Activated T-cell treated with anti-CD3 and anti-CD28 coated beads for 48 hours (primary cell): Measurements from ENCODE around the gene CHRNA7.
"Not testable (repeated sequence)": the region's sequence is repeated elsewhere in the genome, so short reads cannot be mapped to it uniquely, and the experiment has no call there.

ENCODE experiments used
- DNase-seq: peaks from one replicate; pipeline ENCODE4 v3.0.0-alpha.2; 2020; ENCODE audit warnings: low read depth

CHRNA7 gene

DNA sequence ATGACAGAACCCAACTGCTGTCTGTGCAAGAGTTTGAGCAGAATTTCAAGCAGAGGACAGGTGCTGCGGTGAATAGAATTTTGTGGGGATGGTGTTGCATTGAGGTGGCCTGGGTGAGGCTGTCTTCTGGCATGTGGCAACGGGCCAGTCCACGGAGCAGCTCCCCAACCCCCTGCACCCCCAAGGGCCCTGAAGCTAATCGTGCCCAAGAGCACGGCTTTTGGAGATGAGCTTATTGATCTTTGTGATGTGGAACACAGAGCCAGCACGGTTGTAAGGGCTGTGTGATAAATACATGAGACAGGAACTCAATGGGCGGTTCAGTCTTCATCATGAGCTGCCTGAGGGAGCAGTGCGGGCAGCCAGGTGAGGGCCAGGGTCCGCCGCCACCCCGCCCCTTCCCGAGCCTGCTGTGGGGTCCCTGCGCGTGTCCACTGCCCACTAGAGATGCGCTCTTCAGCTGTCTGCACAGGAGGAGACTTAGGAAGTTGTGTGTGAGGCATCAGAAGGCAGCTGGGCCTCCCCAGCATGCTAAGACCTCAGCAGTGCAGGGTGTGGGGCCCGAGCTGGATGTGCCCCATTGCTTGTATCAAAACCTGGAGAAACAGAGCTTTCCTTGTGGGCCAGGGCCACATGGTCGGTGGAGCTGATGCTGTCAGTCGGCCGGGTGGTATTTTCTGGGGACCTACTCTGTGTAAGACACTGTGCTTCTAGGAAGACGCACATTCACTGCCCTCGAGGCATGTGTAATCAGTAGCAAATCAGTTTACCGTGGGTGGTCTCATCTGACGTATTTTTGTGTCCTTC lies 90.5 kb downstream of the CHRNA7 start:
- no peak for DNase-seq

GRCh38 chr15:32121384-32121695 lies 91.0 kb downstream of the CHRNA7 start:
- DNase-seq, result no peak

GRCh38 chr15:32122013-32122412 lies 91.7 kb downstream of the CHRNA7 start:
- no peak for DNase-seq

DNA sequence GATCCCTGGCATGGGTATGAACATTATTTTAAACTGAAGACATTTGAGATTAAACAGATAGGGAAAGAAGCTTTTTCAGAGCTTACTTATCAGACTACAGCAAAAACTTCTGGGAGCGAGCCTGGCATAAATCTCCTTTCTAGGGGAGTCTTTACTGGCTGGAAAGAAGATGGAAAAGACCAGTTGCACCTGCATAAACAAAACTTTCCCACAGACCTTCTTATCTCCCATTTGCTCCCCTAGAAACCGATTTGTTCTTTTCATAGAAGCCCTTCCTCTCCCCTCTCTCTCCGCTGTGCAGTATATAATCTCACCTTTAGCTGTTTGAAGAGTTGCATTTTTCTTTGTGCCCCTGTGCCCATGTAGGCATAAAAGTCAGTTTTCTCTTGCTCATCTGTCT lies 93.2 kb downstream of the CHRNA7 start:
- DNase-seq, result no peak

- no peak for DNase-seq
These were observed 94.4 kb downstream of the CHRNA7 start for GRCh38 chr15:32124726-32125125.

DNA sequence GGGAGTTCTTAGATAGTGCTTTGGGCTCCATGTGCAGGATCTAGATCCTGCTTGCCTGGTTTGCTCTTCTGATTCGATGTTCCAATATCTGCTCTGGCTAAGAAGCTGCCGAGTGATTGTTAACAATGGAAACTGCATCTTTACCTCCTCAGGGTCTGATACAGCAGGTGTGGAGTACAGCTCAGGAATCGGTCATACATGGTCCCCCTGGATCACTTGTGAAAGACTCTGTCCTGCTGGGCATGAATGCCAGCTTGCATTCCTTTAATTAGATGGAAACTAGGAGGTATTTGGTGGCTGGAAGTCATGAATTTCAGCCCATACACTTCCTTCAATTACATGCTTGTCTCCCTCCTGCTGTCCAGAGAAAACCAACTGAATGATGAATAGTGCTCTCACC lies 95.3 kb downstream of the CHRNA7 start:
- DNase-seq, result no peak

GRCh38 chr15:32129815-32130214 lies 99.5 kb downstream of the CHRNA7 start:
- DNase-seq, result no peak

GRCh38 chr15:32130823-32131222 lies 100.5 kb downstream of the CHRNA7 start:
- DNase-seq, result no peak

DNA sequence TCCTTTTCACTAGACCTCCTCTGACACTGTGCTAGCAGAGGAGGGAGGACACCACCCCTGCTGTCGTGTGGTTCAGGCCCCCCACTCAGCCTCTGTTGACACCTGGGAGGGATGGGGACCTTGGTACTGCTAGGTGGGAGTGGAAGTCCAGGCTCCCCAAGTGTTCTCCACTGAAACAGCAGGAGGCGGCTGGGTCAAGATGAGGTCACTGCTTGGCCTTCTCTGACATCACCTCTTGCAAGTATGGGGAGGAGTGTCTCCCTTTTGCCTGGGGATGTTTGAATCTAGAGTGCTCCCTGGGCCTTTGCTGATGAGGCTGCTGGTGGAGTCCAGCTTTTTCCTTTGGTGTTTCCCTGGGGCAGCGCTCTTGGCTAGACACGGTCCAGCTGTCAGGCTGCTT lies 101.5 kb downstream of the CHRNA7 start:
- DNase-seq, result no peak

- DNase-seq, result no peak
These were observed 102.5 kb downstream of the CHRNA7 start for GRCh38 chr15:32132859-32133258.

DNA sequence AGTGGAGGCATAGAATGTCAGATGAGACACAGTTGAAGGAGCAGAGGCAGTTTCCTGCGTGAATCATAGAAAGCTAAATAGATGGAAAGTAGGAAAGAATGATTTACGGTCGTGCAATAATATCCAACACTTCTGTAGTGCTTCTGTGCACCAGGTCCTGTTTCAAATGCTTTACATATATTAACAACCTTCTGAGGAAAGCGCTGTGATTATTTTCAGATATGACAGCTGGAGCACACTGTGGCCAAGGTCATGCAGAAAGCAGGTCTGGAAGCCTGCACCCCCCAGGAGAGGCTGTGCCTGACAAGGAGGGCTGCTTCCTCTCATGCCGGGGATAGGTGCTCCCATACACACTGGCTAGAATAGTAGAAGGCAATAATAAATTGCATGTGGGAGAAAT lies 104.5 kb downstream of the CHRNA7 start:
- DNase-seq, result no peak

GRCh38 chr15:32135335-32135734 lies 105.0 kb downstream of the CHRNA7 start:
- no peak for DNase-seq

DNA sequence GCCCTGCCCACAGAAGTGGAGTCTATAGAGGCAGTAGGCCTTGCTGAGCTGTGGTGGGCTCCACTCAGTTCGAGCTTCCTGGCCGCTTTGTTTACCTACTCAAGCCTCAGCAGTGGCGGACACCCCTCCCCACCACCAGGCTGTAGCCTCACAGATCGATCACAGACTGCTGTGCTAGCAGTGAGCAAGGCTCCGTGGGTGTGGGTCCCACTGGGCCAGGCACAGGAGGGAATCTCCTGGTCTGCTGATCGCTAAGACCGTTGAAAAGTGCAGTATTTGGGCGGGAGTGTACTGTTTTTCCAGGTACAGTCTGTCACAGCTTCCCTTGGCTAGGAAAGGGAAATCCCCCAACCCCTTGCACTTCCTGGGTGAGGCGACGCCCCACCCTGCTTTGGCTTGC lies 115.2 kb downstream of the CHRNA7 start:
- not testable (repeated sequence) for DNase-seq

- DNase-seq, result no peak
These were observed 118.7 kb downstream of the CHRNA7 start for GRCh38 chr15:32148833-32149555.

DNA sequence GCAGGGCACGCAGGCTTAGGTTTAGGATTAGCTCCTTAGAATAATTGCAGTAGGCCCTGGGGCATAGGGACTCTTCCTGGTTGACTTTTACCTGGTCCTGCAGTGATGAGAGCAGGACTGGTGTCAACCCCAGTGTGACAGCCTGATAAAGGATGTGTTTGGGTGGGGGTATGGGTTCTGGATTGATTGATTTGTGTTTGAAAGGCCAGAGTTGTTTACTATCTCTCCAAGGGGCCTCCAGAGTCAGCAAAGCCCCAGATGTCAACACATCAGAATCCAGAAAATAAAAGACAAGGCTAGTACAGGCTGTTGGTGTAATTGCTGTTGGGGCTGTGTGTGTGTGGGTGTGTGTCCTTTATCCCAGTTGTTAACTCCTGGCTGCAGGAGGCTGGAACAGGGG lies 122.3 kb downstream of the CHRNA7 start:
- DNase-seq, result no peak

GRCh38 chr15:32153868-32154623 lies 123.7 kb downstream of the CHRNA7 start:
- DNase-seq, result not testable (repeated sequence)

- DNase-seq, result not testable (repeated sequence)
These were observed 131.8 kb downstream of the CHRNA7 start for GRCh38 chr15:32162143-32162542.

DNA sequence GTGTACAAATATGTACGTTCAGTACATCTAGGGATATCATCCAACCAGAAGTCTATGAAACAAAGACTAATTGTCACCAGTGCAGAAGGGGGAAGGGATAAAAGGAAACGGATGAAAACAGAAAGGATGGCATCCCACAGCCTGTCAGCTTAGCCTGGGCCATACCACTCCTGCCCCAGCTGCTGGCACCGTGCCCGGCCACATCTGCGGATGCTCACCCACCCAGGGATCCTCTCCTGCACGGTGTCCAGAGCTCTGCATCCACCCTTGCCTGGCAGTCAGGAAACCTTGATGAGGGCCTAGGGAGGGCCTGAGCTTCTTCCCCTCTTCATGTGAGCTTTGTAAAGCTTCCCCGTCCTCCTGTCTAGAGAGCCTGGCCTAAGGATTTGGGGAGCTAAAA lies 133.8 kb downstream of the CHRNA7 start:
- DNase-seq, result not testable (repeated sequence)

DNA sequence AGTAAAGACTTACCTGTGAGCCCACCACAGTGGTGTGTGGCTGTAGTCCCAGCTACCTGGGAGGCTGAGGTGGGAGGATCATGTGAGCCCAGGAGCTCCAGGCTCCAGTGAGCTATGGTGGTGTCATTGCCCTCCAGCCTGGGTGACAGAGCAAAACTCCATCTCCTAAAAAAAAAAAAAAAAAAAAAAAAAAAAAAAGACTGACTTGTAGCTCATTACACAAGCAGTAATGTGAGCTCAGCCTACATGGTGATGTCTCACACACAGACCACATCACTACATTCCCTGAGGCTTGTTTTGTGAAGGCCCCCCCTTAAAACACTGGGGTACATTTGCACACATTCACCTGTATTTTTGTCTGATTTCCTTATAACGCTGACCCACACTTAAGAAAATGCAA lies 134.4 kb downstream of the CHRNA7 start:
- not testable (repeated sequence) for DNase-seq

GRCh38 chr15:32165775-32166174 lies 135.5 kb downstream of the CHRNA7 start:
- DNase-seq, result not testable (repeated sequence)

DNA sequence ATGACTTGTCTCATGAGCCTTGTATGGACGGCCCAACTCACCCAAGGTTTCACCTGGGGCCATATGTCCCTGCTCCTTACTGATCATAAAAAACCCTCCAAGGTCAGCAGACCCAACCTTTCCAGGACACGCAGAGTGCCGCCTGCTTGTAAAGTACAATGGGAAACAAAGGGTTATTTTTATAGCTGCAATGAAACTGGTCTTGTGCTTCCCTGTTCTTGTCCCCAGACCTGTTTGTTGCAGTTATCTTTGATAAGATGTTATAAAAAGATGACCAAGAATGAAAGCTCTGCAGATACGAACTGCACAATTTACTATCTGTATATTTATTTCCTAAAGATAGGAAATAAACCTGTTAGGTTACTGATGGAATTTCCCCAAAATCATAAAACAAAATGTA lies 136.0 kb downstream of the CHRNA7 start:
- DNase-seq, result not testable (repeated sequence)

DNA sequence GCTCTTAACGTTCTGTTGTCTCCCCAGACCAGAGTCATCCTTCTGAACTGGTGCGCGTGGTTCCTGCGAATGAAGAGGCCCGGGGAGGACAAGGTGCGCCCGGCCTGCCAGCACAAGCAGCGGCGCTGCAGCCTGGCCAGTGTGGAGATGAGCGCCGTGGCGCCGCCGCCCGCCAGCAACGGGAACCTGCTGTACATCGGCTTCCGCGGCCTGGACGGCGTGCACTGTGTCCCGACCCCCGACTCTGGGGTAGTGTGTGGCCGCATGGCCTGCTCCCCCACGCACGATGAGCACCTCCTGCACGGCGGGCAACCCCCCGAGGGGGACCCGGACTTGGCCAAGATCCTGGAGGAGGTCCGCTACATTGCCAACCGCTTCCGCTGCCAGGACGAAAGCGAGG lies 137.6 kb downstream of the CHRNA7 start:
- DNase-seq, result not testable (repeated sequence)

DNA sequence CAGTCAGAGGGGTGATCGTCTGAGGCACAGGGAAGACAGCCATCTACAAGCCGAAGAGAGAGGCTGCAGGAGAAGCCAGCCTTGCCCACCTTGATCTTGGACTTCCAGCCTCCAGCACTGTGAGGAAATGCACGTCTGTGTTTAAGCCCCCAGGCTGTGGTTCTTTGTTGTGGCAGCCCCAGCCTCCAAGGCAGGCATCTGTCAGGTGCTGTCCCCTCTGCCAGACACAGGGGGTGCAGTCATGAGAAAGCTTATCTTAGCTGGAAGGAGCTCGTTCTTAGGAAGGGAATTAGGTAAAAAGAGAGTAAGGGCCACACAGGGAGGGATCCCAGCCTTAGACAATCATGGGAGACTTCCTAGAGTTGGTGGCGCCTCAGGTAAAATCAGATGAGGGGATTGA lies 150.3 kb downstream of the CHRNA7 start:
- not testable (repeated sequence) for DNase-seq
